ENCODE measurements around the gene ENOX1. TPM values are rescaled to one million over a fixed set of nuclear protein-coding genes. Genes with fewer than 3 reads are reported as not detected.

Gene ENOX1
- total and polyA plus RNA-seq, 9 of the 15 experiments (the other 6 are each of a cell fraction or from before 2014, with no cell fraction given): not detected

GRCh38 chr13:43688227-43688907, 98.4 kb downstream of the ENOX1 start:
- in situ Hi-C loops (cut with MboI): no loop called here
- ChIA-PET POLR2A (no interaction called here), CTCF (ENCODE audit: low intra/inter-chr PET ratio) (no interaction called here)
- TF ChIP-seq EP400 (IDR thresholded peaks at IDR 0.05) (no peak), POLR2B (IDR thresholded peaks at IDR 0.05; ENCODE audit: low read depth, partially characterized antibody) (no peak), ZNF77 (CRISPR knock-in tag; IDR thresholded peaks at IDR 0.05) (no peak), CBFB (CRISPR knock-in tag; IDR thresholded peaks at IDR 0.05) (no peak), PCBP2 (IDR thresholded peaks at IDR 0.05; ENCODE audit: low read depth, low read length, poor library complexity, severe bottlenecking) (no peak), ESRRA (IDR thresholded peaks at IDR 0.05; ENCODE audit: borderline replicate concordance, low read depth) (no peak), HMGXB4 (CRISPR knock-in tag; IDR thresholded peaks at IDR 0.05) (no peak), FOXK1 (CRISPR knock-in tag; IDR thresholded peaks at IDR 0.05; ENCODE audit: borderline replicate concordance) (no peak), ZNF655 (CRISPR knock-in tag; IDR thresholded peaks at IDR 0.05) (no peak), ARID4B (CRISPR knock-in tag; IDR thresholded peaks at IDR 0.05) (no peak), ZNF444 (CRISPR knock-in tag; IDR thresholded peaks at IDR 0.05) (no peak), E2F1 (CRISPR knock-in tag; IDR thresholded peaks at IDR 0.05) (no peak), MCM5 (IDR thresholded peaks at IDR 0.05; ENCODE audit: low read depth) (no peak)
- Histone ChIP-seq H3K9ac (ENCODE audit: insufficient read depth in 1 of 2, low read depth in 2 of 2, low read length in 2 of 2) (no peak overlapping the region), H3K4me3 (no peak overlapping the region), H3K27me3 (ENCODE audit: control insufficient read depth in 2 of 2, insufficient read depth in 2 of 2, low read length in 2 of 2) (no peaks in the 10 kb centered on the region), H3K36me3 (ENCODE audit: control insufficient read depth, insufficient read depth, low read length) (no peaks in the 10 kb centered on the region), H3K9me1 (ENCODE audit: control insufficient read depth, insufficient read depth, low read length) (no peaks in the 10 kb centered on the region), H4K20me1 (replicated peaks; ENCODE audit: control insufficient read depth, insufficient read depth, low read length) (no peaks in the 10 kb centered on the region), H2AFZ (ENCODE audit: low read depth, low read length) (no peak overlapping the region), H3K79me2 (ENCODE audit: control insufficient read depth, insufficient read depth, low read length) (no peaks in the 10 kb centered on the region), H3K4me1 (replicated peaks in 1 of 2; ENCODE audit: control insufficient read depth in 2 of 2, insufficient read depth in 2 of 2, low read length in 2 of 2) (no peaks in the 10 kb centered on the region), H3K4me2 (ENCODE audit: insufficient read depth, low read length) (no peak overlapping the region), H3K27ac (ENCODE audit: extremely low read depth, low read depth, low read length) (no peak overlapping the region), H3K9me3 (replicated peaks; ENCODE audit: control insufficient read depth, insufficient read depth, low read depth, low read length) (no peaks in the 10 kb centered on the region)
- 0% methylated on average over 3 of the region's 3 CpGs for WGBS (ENCODE audit: insufficient coverage, low coverage, missing lambda C conversion rate)
- intact Hi-C loops (cut with micrococcal nuclease): no loop called here
- no TSS peak for BruUV-seq (replicated peaks)
- FAIRE-seq (no peak), DNase-seq (ENCODE audit: extremely low read depth in 1 of 4, low spot score in 3 of 4) (no peak), ATAC-seq (no peak)
